ENCODE data around the gene PUS3. TPM values are rescaled to one million over a fixed set of nuclear protein-coding genes. Genes with fewer than 3 reads are reported as not detected.

Gene PUS3
- total RNA-seq, 2 experiments from 2014 or later: 20.1 to 22.9 TPM

GRCh38 chr11:125903711-125904659 is 979 bp upstream of the PUS3 start, which contains the start of gene DDX25:
DDX25 (plus strand) TSS chr11:125904508; CDS start chr11:125904518, 10 bp downstream.
- Mint-ChIP-seq H3K9me3 (no peaks in the 10 kb centered on the region), H3K27ac (peak within 1 kb of the TSS; percentile 19), H3K4me3 (peak within 1 kb of the TSS; percentile 93), H3K36me3 (peaks cover 25% of the 10 kb centered on the region), H3K27me3 (peaks cover 25% of the 10 kb centered on the region), H3K4me1 (ENCODE audit: low read depth) (peaks cover 31% of the 10 kb centered on the region)
- ChIA-PET CTCF (interaction anchor here (1.3 to 2.5 kb wide), 5 partner anchors 9 to 336 kb away, joined by 3 to 16 read pairs (median 3); partner anchors contain the start of gene HYLS1), POLR2A (interaction anchor here (0.7 to 2.2 kb wide), 3 partner anchors 12 to 86 kb away, joined by 3 to 24 read pairs (median 5); partner anchors contain the start of gene HYLS1)
- intact Hi-C loops (cut with micrococcal nuclease): loop anchor here (1.0 to 2.0 kb wide), 2 partner anchors 17 to 159 kb away; partner anchors contain the start of genes CDON and HYLS1
- peak; percentile 32 for DNase-seq

GRCh38 chr11:125902277-125902926 is 604 bp downstream of the PUS3 start:
- DNase-seq: no peak
- Mint-ChIP-seq H3K9me3 (no peaks in the 10 kb centered on the region), H3K27me3 (peaks cover 19% of the 10 kb centered on the region), H3K4me3 (peak overlapping the region; percentile 93), H3K27ac (peak overlapping the region; percentile 91), H3K36me3 (peaks cover 30% of the 10 kb centered on the region), H3K4me1 (ENCODE audit: low read depth) (peaks cover 39% of the 10 kb centered on the region)
- ChIA-PET POLR2A (interaction anchor here (1.0 to 2.2 kb wide), 2 partner anchors 15 to 310 kb away, joined by 3 to 24 read pairs; partner anchors contain the start of genes HYLS1 and STT3A), CTCF (interaction anchor here (0.8 to 2.5 kb wide), 5 partner anchors 15 to 334 kb away, joined by 3 to 16 read pairs (median 4); partner anchors contain the start of gene HYLS1)
- intact Hi-C loops (cut with micrococcal nuclease): loop anchor here (2.0 kb wide), 1 partner anchor 160 kb away; the partner anchor contains the start of gene CDON

- Mint-ChIP-seq H3K36me3 (peaks cover 31% of the 10 kb centered on the region), H3K4me1 (ENCODE audit: low read depth) (peaks cover 42% of the 10 kb centered on the region), H3K4me3 (peak overlapping the region; percentile 71), H3K27me3 (peaks cover 18% of the 10 kb centered on the region), H3K9me3 (no peaks in the 10 kb centered on the region), H3K27ac (no peak overlapping the region)
- POLR2A ChIA-PET: interaction anchor here (2.2 kb wide), 1 partner anchor 14 kb away, joined by 24 read pairs; the partner anchor contains the start of gene HYLS1
- CTCF ChIA-PET: interaction anchor here (2.5 kb wide), 1 partner anchor 14 kb away, joined by 16 read pairs; the partner anchor contains the start of gene HYLS1
- no peak for DNase-seq
- intact Hi-C loops (cut with micrococcal nuclease): loop anchor here (2.0 kb wide), 1 partner anchor 161 kb away; the partner anchor contains the start of gene CDON
Measured at GRCh38 chr11:125901872-125902271, 1.1 kb downstream of the PUS3 start.

- Mint-ChIP-seq H3K27ac (no peak overlapping the region), H3K4me3 (no peak overlapping the region), H3K36me3 (peaks cover 29% of the 10 kb centered on the region), H3K27me3 (no peaks in the 10 kb centered on the region), H3K9me3 (no peaks in the 10 kb centered on the region), H3K4me1 (ENCODE audit: low read depth) (peaks cover 37% of the 10 kb centered on the region)
- no peak for DNase-seq
- intact Hi-C loops (cut with micrococcal nuclease): no loop called here
- CTCF ChIA-PET: no interaction called here
- POLR2A ChIA-PET: no interaction called here
Measured at GRCh38 chr11:125892994-125893393, 10.0 kb downstream of the PUS3 start.

GRCh38 chr11:125892071-125892470 is 10.9 kb downstream of the PUS3 start:
- DNase-seq: no peak
- Mint-ChIP-seq H3K4me1 (ENCODE audit: low read depth) (peaks cover 33% of the 10 kb centered on the region), H3K36me3 (peaks cover 28% of the 10 kb centered on the region), H3K9me3 (no peaks in the 10 kb centered on the region), H3K27me3 (peaks cover 4% of the 10 kb centered on the region), H3K27ac (no peak overlapping the region), H3K4me3 (no peak overlapping the region)
- ChIA-PET CTCF (no interaction called here), POLR2A (interaction anchor here (1.5 kb wide), 1 partner anchor 11 kb away, joined by 3 read pairs; the partner anchor contains the start of gene PUS3)
- intact Hi-C loops (cut with micrococcal nuclease): no loop called here

- Mint-ChIP-seq H3K4me1 (ENCODE audit: low read depth) (peaks cover 32% of the 10 kb centered on the region), H3K9me3 (no peaks in the 10 kb centered on the region), H3K27me3 (peaks cover 6% of the 10 kb centered on the region), H3K27ac (no peak overlapping the region), H3K4me3 (no peak overlapping the region), H3K36me3 (peaks cover 26% of the 10 kb centered on the region)
- ChIA-PET CTCF (no interaction called here), POLR2A (no interaction called here)
- intact Hi-C loops (cut with micrococcal nuclease): no loop called here
- DNase-seq: no peak
Measured at GRCh38 chr11:125890447-125891100, 12.4 kb downstream of the PUS3 start.

- no peaks in the 10 kb centered on the region for H3K9me3 Mint-ChIP-seq
- H3K4me3 Mint-ChIP-seq: peak within 1 kb of the TSS; percentile 74
- peaks cover 18% of the 10 kb centered on the region for H3K36me3 Mint-ChIP-seq
- peak; percentile 99 for DNase-seq
- CTCF ChIA-PET: interaction anchor here (0.6 to 2.5 kb wide), 9 partner anchors 10 to 1094 kb away, joined by 3 to 16 read pairs (median 4); partner anchors contain the start of genes EI24 and PUS3
- POLR2A ChIA-PET: interaction anchor here (0.7 to 2.5 kb wide), 11 partner anchors 10 to 776 kb away, joined by 3 to 24 read pairs (median 4); partner anchors contain the start of genes CHEK1, EI24, FOXRED1 and PUS3
- H3K27me3 Mint-ChIP-seq: peaks cover 6% of the 10 kb centered on the region
- H3K4me1 Mint-ChIP-seq (ENCODE audit: low read depth): peaks cover 31% of the 10 kb centered on the region
- intact Hi-C loops (cut with micrococcal nuclease): loop anchor here (1.0 to 10.0 kb wide), 9 partner anchors 16 to 933 kb away; partner anchors contain the start of genes CCDC15, EI24, FAM118B and PUS3
- peak within 1 kb of the TSS; percentile 93 for H3K27ac Mint-ChIP-seq
Measured at GRCh38 chr11:125887373-125888324, 15.4 kb downstream of the PUS3 start, which contains the start of gene HYLS1. HYLS1 (plus strand) TSS chr11:125887668; CDS start chr11:125899369, 11,701 bp downstream.

- ChIA-PET POLR2A (interaction anchor here (1.4 to 2.5 kb wide), 5 partner anchors 10 to 317 kb away, joined by 4 to 24 read pairs (median 6); partner anchors contain the start of genes CHEK1, EI24 and PUS3), CTCF (interaction anchor here (0.7 to 2.5 kb wide), 5 partner anchors 10 to 319 kb away, joined by 3 to 16 read pairs (median 6); partner anchors contain the start of gene PUS3)
- Mint-ChIP-seq H3K4me3 (peak overlapping the region; percentile 74), H3K4me1 (ENCODE audit: low read depth) (peaks cover 26% of the 10 kb centered on the region), H3K9me3 (no peaks in the 10 kb centered on the region), H3K27me3 (peaks cover 6% of the 10 kb centered on the region), H3K27ac (peak overlapping the region; percentile 93), H3K36me3 (peaks cover 13% of the 10 kb centered on the region)
- DNase-seq: peak; percentile 65
- intact Hi-C loops (cut with micrococcal nuclease): loop anchor here (1.0 to 10.0 kb wide), 9 partner anchors 16 to 932 kb away; partner anchors contain the start of genes CCDC15, EI24, FAM118B and PUS3
Measured at GRCh38 chr11:125886997-125887372, 16.0 kb downstream of the PUS3 start.

- no peaks in the 10 kb centered on the region for H3K9me3 Mint-ChIP-seq
- CTCF ChIA-PET: no interaction called here
- no peak overlapping the region for H3K27ac Mint-ChIP-seq
Measured at GRCh38 chr11:125883375-125883774, 19.6 kb downstream of the PUS3 start.

GRCh38 chr11:125881291-125881690 is 21.7 kb downstream of the PUS3 start:
- Mint-ChIP-seq H3K9me3 (no peaks in the 10 kb centered on the region), H3K27ac (no peak overlapping the region), H3K36me3 (no peaks in the 10 kb centered on the region), H3K4me1 (ENCODE audit: low read depth) (no peaks in the 10 kb centered on the region), H3K27me3 (peaks cover 2% of the 10 kb centered on the region), H3K4me3 (no peak overlapping the region)
- CTCF ChIA-PET: interaction anchor here (0.6 kb wide), 1 partner anchor 960 kb away, joined by 5 read pairs; no protein-coding TSS in a partner anchor
- POLR2A ChIA-PET: interaction anchor here (0.6 kb wide), 1 partner anchor 241 kb away, joined by 3 read pairs; no protein-coding TSS in a partner anchor
- no peak for DNase-seq
- intact Hi-C loops (cut with micrococcal nuclease): loop anchor here (10.0 kb wide), 1 partner anchor 926 kb away; the partner anchor contains the start of gene CCDC15

More at GRCh38 chr11:125883375-125883774, 19.6 kb downstream of the PUS3 start:
- POLR2A ChIA-PET: no interaction called here
- DNase-seq: no peak
- Mint-ChIP-seq H3K27me3 (peaks cover 6% of the 10 kb centered on the region), H3K4me1 (ENCODE audit: low read depth) (peaks cover 12% of the 10 kb centered on the region), H3K36me3 (peaks cover 3% of the 10 kb centered on the region), H3K4me3 (no peak overlapping the region)
- intact Hi-C loops (cut with micrococcal nuclease): loop anchor here (10.0 kb wide), 1 partner anchor 929 kb away; the partner anchor contains the start of gene CCDC15
